ENCODE data around the gene CCNK.
A peak's percentile ranks its signal among the peaks of the same experiment; 100 is the strongest.

The CCNK gene

DNA sequence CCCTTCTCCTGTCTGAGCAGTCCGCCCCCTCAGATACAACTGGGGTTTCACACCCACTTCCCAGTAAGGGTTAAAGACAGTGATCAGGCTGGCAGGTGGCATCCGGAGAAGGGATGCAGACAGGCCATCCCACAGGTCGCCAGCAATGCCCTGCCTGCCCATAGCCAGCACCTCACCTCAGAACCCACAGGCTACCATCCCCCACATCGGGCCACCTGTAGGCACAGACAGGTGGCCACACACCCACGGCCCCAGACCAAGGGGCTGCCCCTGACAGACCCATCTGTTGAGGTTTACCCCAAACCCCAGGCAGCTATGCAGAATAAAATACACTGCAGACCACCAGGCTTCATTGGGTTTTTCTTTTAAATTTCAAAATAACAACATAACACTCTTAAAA, 57.5 kb downstream of the CCNK start:
- peak overlapping the region; percentile 9; the same call in 1 of the 2 replicates for H3K9ac ChIP-seq
- H3K9me3 ChIP-seq: no peaks in the 10 kb centered on the region
- H3K4me2 ChIP-seq: peak overlapping the region; percentile 86
- peaks cover 79% of the 10 kb centered on the region for H3K4me1 ChIP-seq
- no peaks in the 10 kb centered on the region for H3K27me3 ChIP-seq
- no peak for TF ChIP-seq Cebpa-rat (IDR thresholded peaks at IDR 0.05)
- peaks cover 100% of the 10 kb centered on the region for H4K20me1 ChIP-seq
- 0 out of 2 replicates have a peak overlapping the region, but pooled peaks have one; percentile 35 for H3K27ac ChIP-seq
- H3K36me3 ChIP-seq: peaks cover 7% of the 10 kb centered on the region; the same call in 1 of the 2 replicates
- H3K4me3 ChIP-seq: no peak overlapping the region

DNA sequence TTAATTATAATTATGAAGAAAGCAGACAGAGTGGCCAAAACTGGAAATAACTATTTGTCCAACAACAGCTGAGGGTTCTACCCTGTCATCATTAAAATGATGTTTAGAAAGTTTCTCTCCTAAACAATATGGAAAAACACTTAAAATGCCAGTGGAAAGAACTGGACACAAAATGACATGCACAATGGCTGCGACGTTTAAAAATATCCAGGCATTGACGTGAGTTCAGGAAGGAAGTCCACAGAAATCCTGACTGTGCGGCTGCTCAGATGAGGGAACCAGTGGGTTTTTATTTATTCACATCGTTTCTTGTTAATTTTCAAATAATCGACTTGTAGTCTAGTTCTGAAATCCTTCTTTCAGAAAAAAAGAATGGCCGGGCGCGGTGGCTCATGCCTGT, 58.3 kb downstream of the CCNK start:
- Histone ChIP-seq H3K9me3 (no peaks in the 10 kb centered on the region), H3K9ac (peak overlapping the region; percentile 43; the same call in 1 of the 2 replicates), H3K27me3 (no peaks in the 10 kb centered on the region), H3K36me3 (peaks cover 6% of the 10 kb centered on the region; the same call in 1 of the 2 replicates), H3K4me2 (peak overlapping the region; percentile 86), H3K4me3 (0 out of 2 replicates have a peak overlapping the region, but pooled peaks have one; percentile 1), H4K20me1 (peaks cover 100% of the 10 kb centered on the region), H3K4me1 (peaks cover 80% of the 10 kb centered on the region), H3K27ac (no peak overlapping the region)
- no peak for TF ChIP-seq Cebpa-rat (IDR thresholded peaks at IDR 0.05)

DNA sequence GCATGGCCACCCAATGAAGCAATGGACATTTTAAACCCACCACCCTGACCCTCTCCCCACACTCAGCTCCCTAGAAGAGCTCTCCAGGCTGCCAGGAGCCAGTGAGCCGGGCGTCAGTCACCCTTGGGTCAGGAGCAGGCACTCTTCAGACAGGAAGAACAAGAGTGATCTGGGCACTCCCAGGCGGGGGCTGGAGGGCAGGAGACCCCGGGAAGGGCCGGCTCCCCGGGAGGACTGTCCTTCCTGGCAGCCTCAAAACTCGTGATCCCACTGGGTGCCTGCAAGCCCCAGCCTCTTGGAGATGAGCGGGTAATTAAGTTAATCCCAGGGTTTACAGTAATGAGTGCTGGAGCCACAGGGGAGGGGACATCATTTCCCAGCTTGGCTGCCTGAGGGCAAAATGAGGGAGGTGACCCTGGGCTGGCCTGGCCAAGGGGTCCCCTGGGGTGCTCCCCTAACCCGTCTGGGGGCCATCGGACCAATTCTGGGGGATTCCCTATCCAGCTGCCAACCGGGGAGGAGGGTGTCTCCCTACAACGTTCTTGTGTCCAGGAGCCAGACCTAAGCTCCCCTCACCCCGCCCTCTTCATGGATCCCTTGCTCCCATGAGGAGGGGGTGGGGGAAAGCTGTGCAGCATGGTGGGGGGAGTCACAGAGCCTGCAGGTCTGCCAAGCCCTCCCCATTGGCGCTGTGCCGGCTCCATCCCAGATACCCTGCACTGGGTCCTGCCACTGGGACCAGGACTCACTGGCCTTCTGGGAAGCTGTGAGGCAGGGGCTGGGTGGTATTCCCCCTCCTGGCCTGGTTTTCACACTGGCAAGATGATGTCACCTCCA, 59.2 kb downstream of the CCNK start:
- Histone ChIP-seq H3K9me3 (no peaks in the 10 kb centered on the region), H3K9ac (peak overlapping the region; percentile 40; the same call in 1 of the 2 replicates), H3K27me3 (no peaks in the 10 kb centered on the region), H4K20me1 (peaks cover 100% of the 10 kb centered on the region), H3K4me2 (peak overlapping the region; percentile 86), H3K27ac (peak overlapping the region; percentile 51; the same call in 1 of the 2 replicates), H3K36me3 (peaks cover 6% of the 10 kb centered on the region; the same call in 1 of the 2 replicates), H3K4me3 (no peak overlapping the region), H3K4me1 (peaks cover 83% of the 10 kb centered on the region)
- no peak for TF ChIP-seq Cebpa-rat (IDR thresholded peaks at IDR 0.05)

DNA sequence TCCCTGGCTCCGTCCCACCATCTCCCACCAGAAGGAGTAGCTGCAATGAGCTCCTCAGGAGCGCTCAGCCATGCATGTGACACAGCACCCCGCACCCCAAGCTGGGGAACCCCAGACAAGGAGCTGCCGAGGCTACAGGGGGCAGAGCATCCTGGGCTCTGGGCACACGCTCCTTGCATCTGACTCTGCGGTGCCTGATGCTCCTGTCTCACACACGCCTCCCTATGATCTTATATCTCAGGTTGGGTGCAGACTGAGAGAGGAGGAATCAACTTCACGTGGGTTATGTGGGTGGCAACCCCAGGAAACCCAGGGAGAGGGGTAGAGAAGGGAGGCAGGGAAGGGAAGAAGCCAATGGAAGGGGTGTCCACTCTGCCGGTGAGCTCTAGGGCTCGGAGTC, 60.0 kb downstream of the CCNK start:
- no peak overlapping the region for H3K27ac ChIP-seq
- H3K4me1 ChIP-seq: peaks cover 91% of the 10 kb centered on the region
- peak overlapping the region; percentile 86 for H3K4me2 ChIP-seq
- H3K9ac ChIP-seq: no peak overlapping the region
- peaks cover 100% of the 10 kb centered on the region for H4K20me1 ChIP-seq
- H3K9me3 ChIP-seq: no peaks in the 10 kb centered on the region
- TF ChIP-seq Cebpa-rat (IDR thresholded peaks at IDR 0.05): no peak
- H3K4me3 ChIP-seq: no peak overlapping the region
- H3K27me3 ChIP-seq: no peaks in the 10 kb centered on the region
- H3K36me3 ChIP-seq: no peaks in the 10 kb centered on the region; the same call in 1 of the 2 replicates

DNA sequence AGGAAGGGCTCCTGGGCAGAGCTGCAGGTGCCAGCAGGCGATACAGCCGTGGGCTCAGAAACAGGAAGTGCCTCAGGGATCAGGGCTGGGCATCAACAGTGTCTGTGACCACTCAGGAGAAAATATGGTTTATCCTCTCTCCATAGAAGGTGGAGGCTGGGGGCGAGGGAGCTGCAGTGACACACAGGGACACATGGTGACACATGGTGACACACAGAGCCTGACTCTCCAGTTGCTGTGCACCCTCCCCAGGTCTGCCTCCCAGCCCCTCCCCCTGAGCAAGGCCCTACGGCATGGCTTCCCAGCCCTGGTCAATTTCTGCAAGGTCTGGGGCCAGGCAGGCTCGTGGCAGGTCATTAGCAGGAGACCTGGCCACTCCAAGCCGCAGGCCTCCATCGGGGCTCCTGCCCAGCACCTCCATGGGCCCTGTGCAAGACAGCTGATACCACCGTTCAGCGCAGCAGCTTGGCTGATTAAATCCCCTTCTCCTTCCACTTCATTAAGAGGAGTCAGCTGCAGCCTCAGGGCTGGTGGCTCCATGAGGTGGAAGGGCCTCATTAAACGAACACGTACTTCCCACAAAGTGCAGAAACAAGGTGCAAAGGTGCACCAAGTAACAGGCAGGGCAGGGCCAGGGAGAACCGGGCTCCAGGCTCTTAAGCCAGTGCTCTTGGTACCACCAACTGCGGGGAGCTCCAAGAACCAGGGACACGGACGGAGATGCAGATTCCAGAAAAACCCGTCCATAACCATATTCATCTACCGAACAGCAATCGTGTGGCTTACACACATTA, 60.7 kb downstream of the CCNK start:
- Histone ChIP-seq H3K4me1 (peaks cover 97% of the 10 kb centered on the region), H3K27me3 (no peaks in the 10 kb centered on the region), H4K20me1 (peaks cover 100% of the 10 kb centered on the region), H3K27ac (0 out of 2 replicates have a peak overlapping the region, but pooled peaks have one; percentile 9), H3K4me3 (no peak overlapping the region), H3K4me2 (peak overlapping the region; percentile 86), H3K36me3 (no peaks in the 10 kb centered on the region), H3K9ac (no peak overlapping the region), H3K9me3 (no peaks in the 10 kb centered on the region)
- TF ChIP-seq Cebpa-rat (IDR thresholded peaks at IDR 0.05): no peak

DNA sequence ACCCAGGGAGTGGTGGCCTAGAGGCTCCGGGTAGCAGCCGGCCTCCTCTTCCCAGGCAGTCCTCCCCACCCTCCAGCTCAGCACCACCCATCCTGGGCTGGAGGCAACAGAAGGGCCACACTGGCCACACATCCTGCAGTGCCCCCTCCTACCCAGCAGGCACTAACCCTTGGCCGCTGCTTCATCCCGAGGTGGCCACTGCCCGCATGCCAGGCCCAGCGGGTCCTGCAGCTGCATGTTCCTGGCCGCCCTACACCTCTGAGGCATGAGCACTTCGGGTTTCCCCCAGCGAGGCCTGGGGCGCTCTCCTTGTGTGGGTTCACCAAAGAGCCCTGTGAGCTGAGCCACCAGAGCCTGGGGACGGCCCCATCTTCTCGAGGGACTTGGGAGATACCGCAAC, 61.4 kb downstream of the CCNK start:
- no peak for TF ChIP-seq Cebpa-rat (IDR thresholded peaks at IDR 0.05)
- Histone ChIP-seq H3K36me3 (no peaks in the 10 kb centered on the region), H3K27ac (no peak overlapping the region), H3K4me1 (peaks cover 99% of the 10 kb centered on the region), H3K4me2 (peak overlapping the region; percentile 86; the same call in 1 of the 2 replicates), H3K4me3 (no peak overlapping the region), H4K20me1 (peaks cover 100% of the 10 kb centered on the region), H3K9me3 (no peaks in the 10 kb centered on the region), H3K9ac (no peak overlapping the region), H3K27me3 (no peaks in the 10 kb centered on the region)

DNA sequence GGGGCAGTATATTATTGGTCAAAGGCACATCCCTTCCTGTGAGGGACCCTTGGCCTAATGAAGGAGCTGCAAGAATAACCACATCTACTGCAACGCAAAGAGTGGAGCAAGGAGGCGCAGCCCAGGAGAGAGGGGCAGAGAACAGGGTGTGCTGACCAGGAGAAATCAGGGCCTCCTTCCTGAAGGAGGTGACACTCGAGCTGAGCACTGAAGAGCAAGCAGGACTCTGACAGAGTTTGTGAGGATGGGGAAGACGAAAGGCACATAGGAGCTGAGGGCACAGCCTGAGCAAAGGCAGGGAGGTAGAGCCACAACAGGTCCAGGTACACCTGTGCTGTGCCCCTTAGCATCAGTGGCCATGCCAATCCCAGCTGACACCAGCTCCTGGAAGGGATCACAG, 62.2 kb downstream of the CCNK start:
- Histone ChIP-seq H3K4me1 (peaks cover 99% of the 10 kb centered on the region), H3K27ac (no peak overlapping the region), H4K20me1 (peaks cover 100% of the 10 kb centered on the region)

DNA sequence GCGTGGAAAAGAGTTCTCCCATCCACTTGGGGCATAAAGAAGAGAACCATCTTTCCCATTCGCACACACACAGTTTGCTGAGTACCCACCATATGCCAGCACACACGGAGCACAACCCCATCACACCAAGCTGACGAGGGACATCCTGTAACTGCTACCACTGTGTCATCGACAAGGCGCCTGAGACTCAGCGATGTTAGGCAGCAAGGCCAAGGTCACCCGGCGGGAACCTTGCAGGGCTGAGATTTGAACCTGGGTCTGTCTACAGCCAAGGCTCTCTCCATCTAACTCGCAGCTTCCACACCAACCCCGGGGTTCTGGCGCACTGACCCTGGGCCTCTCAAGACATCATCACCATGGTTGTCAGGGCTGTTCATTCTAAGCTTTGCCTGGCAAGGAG, 62.8 kb downstream of the CCNK start:
- H3K9ac ChIP-seq: no peak overlapping the region
- H3K4me3 ChIP-seq: no peak overlapping the region
- H3K4me2 ChIP-seq: no peak overlapping the region; the same call in 1 of the 2 replicates
- H4K20me1 ChIP-seq: peaks cover 100% of the 10 kb centered on the region
- H3K27ac ChIP-seq: no peak overlapping the region
- no peaks in the 10 kb centered on the region for H3K27me3 ChIP-seq
- H3K36me3 ChIP-seq: no peaks in the 10 kb centered on the region
- H3K9me3 ChIP-seq: no peaks in the 10 kb centered on the region
- peaks cover 99% of the 10 kb centered on the region for H3K4me1 ChIP-seq
- no peak for TF ChIP-seq Cebpa-rat (IDR thresholded peaks at IDR 0.05)

More for the DNA sequence above, 62.2 kb downstream of the CCNK start:
- no peak overlapping the region for H3K4me3 ChIP-seq
- TF ChIP-seq Cebpa-rat (IDR thresholded peaks at IDR 0.05): no peak
- no peaks in the 10 kb centered on the region for H3K27me3 ChIP-seq
- no peaks in the 10 kb centered on the region for H3K9me3 ChIP-seq
- no peak overlapping the region; the same call in 1 of the 2 replicates for H3K4me2 ChIP-seq
- no peaks in the 10 kb centered on the region for H3K36me3 ChIP-seq
- H3K9ac ChIP-seq: no peak overlapping the region

DNA sequence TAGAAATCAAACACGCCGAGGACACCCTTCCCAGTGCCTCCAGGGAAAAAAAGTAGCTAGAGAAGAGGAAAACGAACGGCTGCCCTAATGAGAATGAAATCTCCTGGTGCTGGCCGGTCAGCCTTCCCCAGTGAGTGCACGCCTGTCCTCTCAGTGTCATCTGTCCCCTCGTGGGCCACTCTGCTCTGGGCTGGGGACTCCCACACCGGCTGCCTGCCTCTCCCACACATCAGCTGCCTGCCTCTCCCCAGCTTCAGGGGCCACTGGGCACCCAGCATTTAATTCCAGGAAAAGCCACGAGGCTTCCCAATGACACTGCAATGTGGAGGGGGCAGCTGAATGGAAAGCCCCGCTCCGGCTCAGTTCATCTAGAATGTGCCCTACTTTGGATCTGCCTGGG, 63.8 kb downstream of the CCNK start:
- Histone ChIP-seq H3K36me3 (no peaks in the 10 kb centered on the region), H3K27me3 (no peaks in the 10 kb centered on the region), H3K9ac (no peak overlapping the region), H3K4me2 (no peak overlapping the region), H4K20me1 (peaks cover 100% of the 10 kb centered on the region), H3K4me1 (peaks cover 99% of the 10 kb centered on the region), H3K27ac (no peak overlapping the region), H3K9me3 (no peaks in the 10 kb centered on the region), H3K4me3 (no peak overlapping the region)
- no peak for TF ChIP-seq Cebpa-rat (IDR thresholded peaks at IDR 0.05)

Data from BLaER1 (cell line).